PC-3 (cell line): Measurements from ENCODE around the gene PLEKHG4. TPM values are rescaled to one million over a fixed set of nuclear protein-coding genes. Genes with fewer than 3 reads are reported as not detected.

Experiments
- ATAC-seq: fragments of 200-7000 bp; cut with Tn5 transposase; 2 replicates; pipeline ENCODE4 v1.9.1; 2020; ENCODE audit warnings: mild to moderate bottlenecking, moderate library complexity
- BruUV-seq: library from RNA; stranded (reverse); fragments of 400-500 nt; replicated peaks from 2 replicates; lab custom pipeline; 2021; lab: Mats Ljungman, UMichigan
- CTCF ChIA-PET: fragments of 300-600 bp; sonication (Branson Sonifier 250); formaldehyde crosslinking; loops from one replicate; lab custom pipeline; 2022; ENCODE audit warnings: antibody characterized with exemption; lab: Charles Lee
- POLR2A ChIA-PET: fragments of 300-600 bp; sonication (Branson Sonifier 250); formaldehyde crosslinking; loops from one replicate; lab custom pipeline; 2022; ENCODE audit warnings: antibody characterized with exemption; ENCODE audit not compliant: unreplicated experiment; lab: Charles Lee
- DNase-seq: peaks from one replicate; pipeline ENCODE4 v3.0.0-alpha.2; 2015
- H2AFZ ChIP-seq: fragments of 300-600 bp; sonication (generic); 2 replicates; pipeline ENCODE4 v1.6.0; 2016; ENCODE audit warnings: antibody characterized with exemption, low read length
- H3F3A ChIP-seq: fragments of 300-600 bp; sonication (generic); one replicate; pipeline ENCODE4 v1.6.0; 2017; ENCODE audit warnings: antibody characterized with exemption, low read length, control low read depth, mild to moderate bottlenecking; ENCODE audit not compliant: unreplicated experiment
- H3K27ac ChIP-seq: fragments of 300-600 bp; sonication (generic); 2 replicates; pipeline ENCODE4 v1.5.1; 2016; ENCODE audit warnings: mild to moderate bottlenecking, low read length
- H3K27me3 ChIP-seq: fragments of 300-600 bp; sonication (generic); 2 replicates; pipeline ENCODE4 v1.6.1; 2016; ENCODE audit warnings: low read length, mixed read lengths
- H3K36me3 ChIP-seq: fragments of 300-600 bp; sonication (generic); 2 replicates; pipeline ENCODE4 v1.6.1; 2016; ENCODE audit warnings: low read depth, mixed run types, low read length, mixed read lengths
- H3K4me1 ChIP-seq: fragments of 300-600 bp; sonication (generic); 2 replicates; pipeline ENCODE4 v1.5.1; 2016; ENCODE audit warnings: low read length; ENCODE audit not compliant: insufficient read depth
- H3K4me2 ChIP-seq: fragments of 300-600 bp; sonication (generic); 2 replicates; pipeline ENCODE4 v1.6.0; 2016; ENCODE audit warnings: low read length
- H3K4me3 ChIP-seq: fragments of 300-600 bp; sonication (generic); 2 replicates; pipeline ENCODE4 v1.5.1; 2016; ENCODE audit warnings: mild to moderate bottlenecking, low read length, mixed read lengths
- H3K79me2 ChIP-seq: fragments of 300-600 bp; sonication (generic); 2 replicates; pipeline ENCODE4 v1.6.1; 2017; ENCODE audit warnings: low read length, mixed read lengths
- H3K9ac ChIP-seq: fragments of 300-600 bp; sonication (generic); 2 replicates; pipeline ENCODE4 v1.6.0; 2016; ENCODE audit warnings: mild to moderate bottlenecking, low read length
- H3K9me2 ChIP-seq: fragments of 300-600 bp; sonication (generic); replicated peaks from 2 replicates; pipeline ENCODE4 v1.6.1; 2016; ENCODE audit warnings: mixed run types, low read length, mixed read lengths
- H3K9me3 ChIP-seq: fragments of 300-600 bp; sonication (generic); 2 replicates; pipeline ENCODE4 v1.6.1; 2016; ENCODE audit warnings: low read length, mixed read lengths
- H4K20me1 ChIP-seq: fragments of 300-600 bp; sonication (generic); 2 replicates; pipeline ENCODE4 v1.6.1; 2016; ENCODE audit warnings: low read length, mixed read lengths
- EZH2 ChIP-seq: fragments of 300-600 bp; sonication (generic); IDR thresholded peaks from one replicate; pipeline ENCODE4 v1.6.1; 2017; ENCODE audit warnings: antibody characterized with exemption, mild to moderate bottlenecking, low read length; ENCODE audit not compliant: unreplicated experiment
- EZH2phosphoT487 ChIP-seq: fragments of 300-600 bp; sonication (generic); IDR thresholded peaks from 2 replicates; pipeline ENCODE4 v1.6.1; 2018; ENCODE audit warnings: mild to moderate bottlenecking, antibody characterized with exemption, low read length, borderline replicate concordance
- intact Hi-C: fragments of 100-400 bp; cut with micrococcal nuclease; formaldehyde crosslinking; loops from 2 replicates; pipeline ENCODE4 v1.9.0; 2023
- total RNA-seq: library from RNA; depleted of rRNA; stranded (reverse); fragments of >200 nt; gene quantifications from 2 replicates; pipeline ENCODE4 v1.2.3, GENCODE V29; 2014
- TF ChIP-seq, protein P1 (sequence below): fragments of 300-600 bp; sonication (generic); conservative IDR thresholded peaks from 2 replicates; pipeline ENCODE4 v1.5.1; 2017; ENCODE audit warnings: antibody characterized with exemption, low read depth, mild to moderate bottlenecking, low read length

The PLEKHG4 gene
- total RNA-seq, 1 experiment from 2014 or later: 8.9 TPM

- Histone ChIP-seq H3K4me2 (no peak overlapping the region), H3F3A (no peaks in the 10 kb centered on the region), H4K20me1 (no peaks in the 10 kb centered on the region), H3K27me3 (no peaks in the 10 kb centered on the region), H3K27ac (no peak overlapping the region), H3K9ac (no peak overlapping the region), H3K79me2 (no peaks in the 10 kb centered on the region), H3K4me3 (no peak overlapping the region), H3K9me3 (no peaks in the 10 kb centered on the region), H2AFZ (no peak overlapping the region), H3K4me1 (no peaks in the 10 kb centered on the region), H3K9me2 (no peaks in the 10 kb centered on the region), H3K36me3 (no peaks in the 10 kb centered on the region)
- ChIA-PET CTCF (interaction anchor here (0.6 to 1.1 kb wide), 12 partner anchors 12 to 168 kb away, joined by 3 to 21 read pairs (median 5); partner anchors contain the start of genes FHOD1 and SLC9A5), POLR2A (interaction anchor here (0.6 kb wide), 1 partner anchor 77 kb away, joined by 4 read pairs; no protein-coding TSS in a partner anchor)
- DNase-seq (peak; percentile 52), ATAC-seq (peak; percentile 80)
- TF ChIP-seq, protein P1, sequence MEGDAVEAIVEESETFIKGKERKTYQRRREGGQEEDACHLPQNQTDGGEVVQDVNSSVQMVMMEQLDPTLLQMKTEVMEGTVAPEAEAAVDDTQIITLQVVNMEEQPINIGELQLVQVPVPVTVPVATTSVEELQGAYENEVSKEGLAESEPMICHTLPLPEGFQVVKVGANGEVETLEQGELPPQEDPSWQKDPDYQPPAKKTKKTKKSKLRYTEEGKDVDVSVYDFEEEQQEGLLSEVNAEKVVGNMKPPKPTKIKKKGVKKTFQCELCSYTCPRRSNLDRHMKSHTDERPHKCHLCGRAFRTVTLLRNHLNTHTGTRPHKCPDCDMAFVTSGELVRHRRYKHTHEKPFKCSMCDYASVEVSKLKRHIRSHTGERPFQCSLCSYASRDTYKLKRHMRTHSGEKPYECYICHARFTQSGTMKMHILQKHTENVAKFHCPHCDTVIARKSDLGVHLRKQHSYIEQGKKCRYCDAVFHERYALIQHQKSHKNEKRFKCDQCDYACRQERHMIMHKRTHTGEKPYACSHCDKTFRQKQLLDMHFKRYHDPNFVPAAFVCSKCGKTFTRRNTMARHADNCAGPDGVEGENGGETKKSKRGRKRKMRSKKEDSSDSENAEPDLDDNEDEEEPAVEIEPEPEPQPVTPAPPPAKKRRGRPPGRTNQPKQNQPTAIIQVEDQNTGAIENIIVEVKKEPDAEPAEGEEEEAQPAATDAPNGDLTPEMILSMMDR: peak; percentile 75
- no peak for TF ChIP-seq EZH2phosphoT487
- TF ChIP-seq EZH2: no peak
- no TSS peak for BruUV-seq
- intact Hi-C loops: loop anchor here (1.0 to 5.0 kb wide), 2 partner anchors 79 to 157 kb away; partner anchors contain the start of gene ZDHHC1
These were observed 18.8 kb upstream of the PLEKHG4 start for GRCh38 chr16:67260426-67261063.

DNA sequence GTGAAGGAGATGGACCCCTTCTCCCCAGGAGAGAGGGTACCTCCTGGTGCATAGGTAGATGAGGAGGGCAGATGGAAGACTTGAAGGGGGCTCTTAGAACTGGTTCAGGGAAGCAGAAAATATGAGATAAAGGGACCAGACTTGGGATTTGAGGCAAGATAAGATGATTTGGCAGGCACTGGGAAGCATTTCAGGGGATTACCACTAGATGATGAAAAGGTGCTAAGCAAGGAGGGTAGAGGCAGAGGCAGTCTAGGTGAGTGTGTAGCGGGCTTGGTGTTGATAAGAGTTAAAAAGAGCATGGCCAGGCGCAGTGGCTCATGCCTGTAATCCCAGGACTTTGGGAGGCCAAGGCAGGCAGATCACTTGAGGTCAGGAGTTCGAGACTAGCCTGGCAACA is 16.1 kb upstream of the PLEKHG4 start:
- no TSS peak for BruUV-seq
- CTCF ChIA-PET: no interaction called here
- intact Hi-C loops: loop anchor here (5.0 kb wide), 1 partner anchor 154 kb away; the partner anchor contains the start of gene ZDHHC1

More for the DNA sequence above, 16.1 kb upstream of the PLEKHG4 start:
- Histone ChIP-seq H4K20me1 (no peaks in the 10 kb centered on the region), H2AFZ (no peak overlapping the region), H3K79me2 (no peaks in the 10 kb centered on the region), H3K36me3 (no peaks in the 10 kb centered on the region), H3K27me3 (no peaks in the 10 kb centered on the region), H3K27ac (no peak overlapping the region), H3F3A (no peaks in the 10 kb centered on the region), H3K4me1 (0 out of 2 replicates have a peak, but pooled peaks cover 4% of the 10 kb centered on the region), H3K4me2 (no peak overlapping the region), H3K9ac (no peak overlapping the region), H3K4me3 (no peak overlapping the region), H3K9me3 (no peaks in the 10 kb centered on the region), H3K9me2 (no peaks in the 10 kb centered on the region)
- TF ChIP-seq EZH2 (no peak), EZH2phosphoT487 (no peak)
- TF ChIP-seq, protein P1: no peak
- DNase-seq (no peak), ATAC-seq (no peak)
- POLR2A ChIA-PET: no interaction called here
